Umbilical cord (tissue), 2 donors: ENCODE measurements around the gene CLEC16A. TPM values are rescaled to one million over a fixed set of nuclear protein-coding genes. Genes with fewer than 3 reads are reported as not detected.

ENCODE experiments used
- DNase-seq: peaks from one replicate; pipeline ENCODE4 v3.0.0-alpha.2; 2015; ENCODE audit warnings: low spot score
- total RNA-seq: library from RNA; depleted of rRNA; stranded (reverse); fragments of >200 nt; gene quantifications from one replicate; pipeline ENCODE4 v1.2.3, GENCODE V29; 2014; ENCODE audit warnings: low replicate concordance; ENCODE audit not compliant: insufficient read depth

CLEC16A gene
- total RNA-seq, 1 donor from 2014 or later: 25.8 TPM

- DNase-seq: no peak
Measured at GRCh38 chr16:11170696-11171447, 226.5 kb downstream of the CLEC16A start.

- no peak for DNase-seq
Measured at GRCh38 chr16:11171448-11171709, 227.0 kb downstream of the CLEC16A start.

- no peak for DNase-seq
Measured at GRCh38 chr16:11171757-11172299, 227.5 kb downstream of the CLEC16A start.

- no peak for DNase-seq
Measured at GRCh38 chr16:11173426-11173825, 229.1 kb downstream of the CLEC16A start.

GRCh38 chr16:11174141-11174540 lies 229.8 kb downstream of the CLEC16A start:
- DNase-seq: no peak

GRCh38 chr16:11175106-11175786 lies 230.9 kb downstream of the CLEC16A start:
- DNase-seq: no peak

GRCh38 chr16:11175787-11176341 lies 231.5 kb downstream of the CLEC16A start:
- no peak for DNase-seq

GRCh38 chr16:11177578-11178160 lies 233.3 kb downstream of the CLEC16A start:
- DNase-seq: no peak

- DNase-seq: no peak
Measured at GRCh38 chr16:11178424-11178823, 234.1 kb downstream of the CLEC16A start.

GRCh38 chr16:11179574-11179973 lies 235.2 kb downstream of the CLEC16A start:
- no peak for DNase-seq

GRCh38 chr16:11180489-11180888 lies 236.1 kb downstream of the CLEC16A start:
- no peak for DNase-seq

GRCh38 chr16:11181242-11181898 lies 237.0 kb downstream of the CLEC16A start:
- DNase-seq: no peak

GRCh38 chr16:11181899-11182279 lies 237.5 kb downstream of the CLEC16A start:
- peak; percentile 13 for DNase-seq

- DNase-seq: no peak
Measured at GRCh38 chr16:11182411-11182810, 238.0 kb downstream of the CLEC16A start.

GRCh38 chr16:11183035-11183812 lies 238.9 kb downstream of the CLEC16A start:
- no peak for DNase-seq

- DNase-seq: no peak
Measured at GRCh38 chr16:11183951-11184350, 239.6 kb downstream of the CLEC16A start.

- DNase-seq: no peak
Measured at GRCh38 chr16:11187522-11188023, 243.2 kb downstream of the CLEC16A start.

- DNase-seq: no peak
Measured at GRCh38 chr16:11188801-11189740, 244.7 kb downstream of the CLEC16A start.
